Measurements from ENCODE around the gene PLAC8L1. TPM values are rescaled to one million over a fixed set of nuclear protein-coding genes. Genes with fewer than 3 reads are reported as not detected.

Gene PLAC8L1
- polyA plus RNA-seq, 1 donor (not counting 4 experiments of a cell fraction or from before 2014, with no cell fraction given), result 0.69 TPM

GRCh38 chr5:146084376-146084775 is 21.0 kb downstream of the PLAC8L1 start:
- DNase-seq (ENCODE audit: low read depth, low spot score) (no peak), FAIRE-seq (no peak)
- Histone ChIP-seq H3K9me3 (ENCODE audit: control insufficient read depth, low read depth, low read length) (no peaks in the 10 kb centered on the region), H2AFZ (ENCODE audit: control insufficient read depth, low read length) (no peak overlapping the region), H3K27ac (ENCODE audit: control insufficient read depth, insufficient read depth, low read length) (no peak overlapping the region), H3K27me3 (ENCODE audit: control insufficient read depth, extremely low read depth, insufficient read depth, low read length) (no peaks in the 10 kb centered on the region), H4K20me1 (ENCODE audit: control insufficient read depth, extremely low read depth, insufficient read depth, low read length) (no peaks in the 10 kb centered on the region), H3K9me1 (ENCODE audit: control insufficient read depth, extremely low read depth, insufficient read depth, low read length) (no peaks in the 10 kb centered on the region), H3K9ac (ENCODE audit: control insufficient read depth, extremely low read depth, insufficient read depth, low read length) (no peak overlapping the region), H3K79me2 (ENCODE audit: control insufficient read depth, insufficient read depth, low read length) (no peaks in the 10 kb centered on the region), H3K36me3 (ENCODE audit: control insufficient read depth in 2 of 2, extremely low read depth in 1 of 2, insufficient read depth in 2 of 2, low read length in 2 of 2) (peaks cover 0 to 2% of the 10 kb centered on the region in 2 experiments), H3K4me2 (ENCODE audit: control insufficient read depth, extremely low read depth, insufficient read depth, low read depth, low read length) (no peak overlapping the region), H3K4me1 (ENCODE audit: control insufficient read depth, extremely low read depth, insufficient read depth, low read length) (peaks cover 2% of the 10 kb centered on the region), H3K4me3 (ENCODE audit: control insufficient read depth in 2 of 3, extremely low read depth in 1 of 3, insufficient read depth in 2 of 3, low read depth in 1 of 3, low read length in 3 of 3) (no peak overlapping the region)
- TF ChIP-seq, protein P1, sequence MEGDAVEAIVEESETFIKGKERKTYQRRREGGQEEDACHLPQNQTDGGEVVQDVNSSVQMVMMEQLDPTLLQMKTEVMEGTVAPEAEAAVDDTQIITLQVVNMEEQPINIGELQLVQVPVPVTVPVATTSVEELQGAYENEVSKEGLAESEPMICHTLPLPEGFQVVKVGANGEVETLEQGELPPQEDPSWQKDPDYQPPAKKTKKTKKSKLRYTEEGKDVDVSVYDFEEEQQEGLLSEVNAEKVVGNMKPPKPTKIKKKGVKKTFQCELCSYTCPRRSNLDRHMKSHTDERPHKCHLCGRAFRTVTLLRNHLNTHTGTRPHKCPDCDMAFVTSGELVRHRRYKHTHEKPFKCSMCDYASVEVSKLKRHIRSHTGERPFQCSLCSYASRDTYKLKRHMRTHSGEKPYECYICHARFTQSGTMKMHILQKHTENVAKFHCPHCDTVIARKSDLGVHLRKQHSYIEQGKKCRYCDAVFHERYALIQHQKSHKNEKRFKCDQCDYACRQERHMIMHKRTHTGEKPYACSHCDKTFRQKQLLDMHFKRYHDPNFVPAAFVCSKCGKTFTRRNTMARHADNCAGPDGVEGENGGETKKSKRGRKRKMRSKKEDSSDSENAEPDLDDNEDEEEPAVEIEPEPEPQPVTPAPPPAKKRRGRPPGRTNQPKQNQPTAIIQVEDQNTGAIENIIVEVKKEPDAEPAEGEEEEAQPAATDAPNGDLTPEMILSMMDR (optimal IDR thresholded peaks at IDR 0.05 in 1 of 3, IDR thresholded peaks at IDR 0.05 in 1 of 3, conservative IDR thresholded peaks at IDR 0.05 in 1 of 3; ENCODE audit: extremely low read depth in 1 of 3, insufficient read depth in 2 of 3, low read length in 3 of 3), result no peak
- TF ChIP-seq EZH2 (IDR thresholded peaks at IDR 0.05; ENCODE audit: low read length), result no peak
- dilution Hi-C loops (cut with MboI; ENCODE audit: extremely low pct_ligation_motif_present, low sequenced_read_pairs), result no loop called here

DNA sequence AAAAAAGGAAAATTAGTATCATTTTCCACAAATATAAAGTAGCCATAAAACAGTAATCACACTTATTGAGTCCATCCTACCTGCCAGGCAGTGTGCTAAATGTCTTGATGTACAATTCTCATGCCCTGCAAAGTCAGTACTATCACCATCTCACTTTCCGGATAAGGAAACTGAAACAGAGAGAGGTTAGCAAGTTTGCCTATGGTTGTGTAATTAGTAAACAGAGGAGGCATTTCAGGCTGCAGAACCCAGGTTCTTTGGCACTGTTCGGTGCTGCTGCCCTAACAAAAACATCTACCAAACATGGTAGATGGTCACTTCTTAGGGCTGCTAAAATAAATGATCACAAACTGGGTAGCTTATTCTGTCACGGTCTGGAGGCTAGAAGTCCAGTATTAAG is 22.6 kb downstream of the PLAC8L1 start:
- H3K9me1 ChIP-seq (ENCODE audit: control insufficient read depth, extremely low read depth, insufficient read depth, low read length), result no peaks in the 10 kb centered on the region
- H3K4me3 ChIP-seq (ENCODE audit: control insufficient read depth in 2 of 3, extremely low read depth in 1 of 3, insufficient read depth in 2 of 3, low read depth in 1 of 3, low read length in 3 of 3), result no peak overlapping the region
- dilution Hi-C loops (cut with MboI; ENCODE audit: extremely low pct_ligation_motif_present, low sequenced_read_pairs), result no loop called here
- H3K4me1 ChIP-seq (ENCODE audit: control insufficient read depth, extremely low read depth, insufficient read depth, low read length), result peaks cover 3% of the 10 kb centered on the region
- no peak overlapping the region for H3K9ac ChIP-seq (ENCODE audit: control insufficient read depth, extremely low read depth, insufficient read depth, low read length)
- H3K9me3 ChIP-seq (ENCODE audit: control insufficient read depth, low read depth, low read length), result no peaks in the 10 kb centered on the region
- DNase-seq (ENCODE audit: low read depth, low spot score) (no peak), FAIRE-seq (no peak)
- no peak overlapping the region for H3K27ac ChIP-seq (ENCODE audit: control insufficient read depth, insufficient read depth, low read length)
- H3K4me2 ChIP-seq (ENCODE audit: control insufficient read depth, extremely low read depth, insufficient read depth, low read depth, low read length), result no peak overlapping the region
- TF ChIP-seq, protein P1 (optimal IDR thresholded peaks at IDR 0.05 in 1 of 3, IDR thresholded peaks at IDR 0.05 in 1 of 3, conservative IDR thresholded peaks at IDR 0.05 in 1 of 3; ENCODE audit: extremely low read depth in 1 of 3, insufficient read depth in 2 of 3, low read length in 3 of 3), result no peak
- no peak for TF ChIP-seq EZH2 (IDR thresholded peaks at IDR 0.05; ENCODE audit: low read length)
- no peaks in the 10 kb centered on the region for H3K79me2 ChIP-seq (ENCODE audit: control insufficient read depth, insufficient read depth, low read length)
- H3K27me3 ChIP-seq (ENCODE audit: control insufficient read depth, extremely low read depth, insufficient read depth, low read length), result no peaks in the 10 kb centered on the region
- no peak overlapping the region for H2AFZ ChIP-seq (ENCODE audit: control insufficient read depth, low read length)
- no peaks in the 10 kb centered on the region for H4K20me1 ChIP-seq (ENCODE audit: control insufficient read depth, extremely low read depth, insufficient read depth, low read length)
- peaks cover 5% of the 10 kb centered on the region in 2 experiments for H3K36me3 ChIP-seq (ENCODE audit: control insufficient read depth in 2 of 2, extremely low read depth in 1 of 2, insufficient read depth in 2 of 2, low read length in 2 of 2)
